Pancreas (tissue), 10 donors: ENCODE measurements around the gene SYMPK. TPM values are rescaled to one million over a fixed set of nuclear protein-coding genes. Genes with fewer than 3 reads are reported as not detected.

Source experiments
- ATAC-seq, 4 donors: fragments of 200-7000 bp; cut with Tn5 transposase; one replicate each; pipeline versions ENCODE4 v1.8.0 to v1.9.1; 2020; ENCODE audit warnings: mild to moderate bottlenecking in 4 of 4, moderate library complexity in 4 of 4
- DNase-seq, 6 donors: peaks; one replicate each; pipeline ENCODE4 v3.0.0-alpha.2; 2020
- FAIRE-seq: peaks from 2 replicates; lab custom pipeline; 2012; peaks lifted over from hg19 to GRCh38; lab: Jason Lieb, UNC
- H3K27ac ChIP-seq, 4 donors: fragments of 200-600 bp; sonication (generic); 1 replicate in 3 of 4; 2 replicates in 1 of 4; pipeline versions ENCODE4 v1.5.0 to v1.8.0; 2020
- H3K27me3 ChIP-seq, 4 donors: fragments of 200-600 bp; one replicate each; pipeline ENCODE4 v1.8.0; 2021
- H3K36me3 ChIP-seq, 3 donors: fragments of 200-600 bp; sonication (generic) in 1 of 3; one replicate each; pipeline versions ENCODE4 v1.5.0 to v1.8.0; 2020 to 2021
- H3K4me1 ChIP-seq, 3 donors: fragments of 200-600 bp; one replicate each; pipeline ENCODE4 v1.8.0; 2021
- H3K4me3 ChIP-seq, 4 donors: fragments of 200-600 bp; sonication (generic) in 2 of 4; one replicate each; pipeline versions ENCODE4 v1.5.0 to v1.8.0; 2020 to 2021
- H3K9me3 ChIP-seq, 4 donors: fragments of 200-600 bp; one replicate each; pipeline ENCODE4 v1.8.0; 2021
- WGBS, 2 donors: extraction: QIAGEN DNeasy Blood & Tissue Kit; methylation state at CpG; one replicate each; pipeline ENCODE4 v1.1.7; 2013; 5-methylcytosine and 5-hydroxymethylcytosine counted together
- intact Hi-C, 3 donors: fragments of 100-400 bp; cut with DNase I; formaldehyde crosslinking; loops; one replicate each; pipeline versions ENCODE4 v1.11.1 to v1.14.2; 2022
- polyA plus RNA-seq, 2 donors: library from polyadenylated mRNA; stranded (reverse); fragments of 200-250 nt; gene quantifications; one replicate each; pipeline ENCODE4 v1.2.3, GENCODE V29; 2013
- total RNA-seq, 6 donors: library from RNA; stranded (reverse); fragmentation: NEBNext Ultra II Directional in 4 of 6; extraction: Animal tissue kit (Norgen Biotek cat#: 25700) in 4 of 6; gene quantifications; one replicate each; pipeline versions ENCODE4 v1.2.1 to v1.2.4, GENCODE V29; 2021 to 2023
- TF ChIP-seq, protein P1 (sequence below), 4 donors: fragments of 200-600 bp; sonication (generic) in 3 of 4; IDR thresholded peaks; one replicate each; pipeline versions ENCODE4 v1.5.0 to v1.8.0; 2021; ENCODE audit warnings: antibody characterized with exemption in 4 of 4
- donor health status: healthy with polysubstance abuse.
- donor health status: DM: no; HTN: no; CAD: no; lungs with moderate emphysema.
- donor health status: DM: no; HTN: no; CAD: no.
- donor health status: control.
- donor health status: control.
- donor health status: Bipolar disorder and iron deficiency.
- donor health status: DM: yes; HTN: yes; CAD: no.
- donor health status: DM: no; HTN: no; CAD: no.
- donor health status: DM: no; HTN: no; CAD: no.
- donor health status: DM: yes; HTN: yes; CAD: no.

The SYMPK gene
- total and polyA plus RNA-seq, 8 donors: 25.7 to 142 (median 29.2) TPM

DNA sequence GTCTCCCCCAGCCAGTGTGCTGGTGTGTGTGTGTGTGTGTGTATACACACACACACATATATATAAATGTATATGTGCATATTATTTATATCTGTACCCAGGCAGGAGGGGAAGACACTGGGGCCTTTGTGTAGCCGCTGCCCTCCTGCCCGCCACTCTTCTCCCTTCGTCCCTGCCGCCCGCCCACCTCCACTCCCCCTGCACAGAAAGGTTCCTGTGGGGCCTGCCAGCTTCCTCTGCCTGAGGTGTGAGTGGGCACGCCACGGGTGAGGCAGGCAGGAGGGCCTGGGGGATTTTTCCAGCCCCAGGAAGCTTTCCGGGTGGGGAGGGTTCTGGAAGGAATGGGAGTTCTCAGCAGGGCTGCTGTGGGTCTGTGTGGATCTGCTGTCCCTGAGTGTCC is 16.1 kb upstream of the SYMPK start:
- no peak overlapping the region for H3K4me3 ChIP-seq
- no peak for ATAC-seq
- WGBS, 2 donors: 36 to 44% methylated on average over 8 of the region's 8 CpGs
- no peak for FAIRE-seq
- intact Hi-C loops: no loop called here
- TF ChIP-seq, protein P1, sequence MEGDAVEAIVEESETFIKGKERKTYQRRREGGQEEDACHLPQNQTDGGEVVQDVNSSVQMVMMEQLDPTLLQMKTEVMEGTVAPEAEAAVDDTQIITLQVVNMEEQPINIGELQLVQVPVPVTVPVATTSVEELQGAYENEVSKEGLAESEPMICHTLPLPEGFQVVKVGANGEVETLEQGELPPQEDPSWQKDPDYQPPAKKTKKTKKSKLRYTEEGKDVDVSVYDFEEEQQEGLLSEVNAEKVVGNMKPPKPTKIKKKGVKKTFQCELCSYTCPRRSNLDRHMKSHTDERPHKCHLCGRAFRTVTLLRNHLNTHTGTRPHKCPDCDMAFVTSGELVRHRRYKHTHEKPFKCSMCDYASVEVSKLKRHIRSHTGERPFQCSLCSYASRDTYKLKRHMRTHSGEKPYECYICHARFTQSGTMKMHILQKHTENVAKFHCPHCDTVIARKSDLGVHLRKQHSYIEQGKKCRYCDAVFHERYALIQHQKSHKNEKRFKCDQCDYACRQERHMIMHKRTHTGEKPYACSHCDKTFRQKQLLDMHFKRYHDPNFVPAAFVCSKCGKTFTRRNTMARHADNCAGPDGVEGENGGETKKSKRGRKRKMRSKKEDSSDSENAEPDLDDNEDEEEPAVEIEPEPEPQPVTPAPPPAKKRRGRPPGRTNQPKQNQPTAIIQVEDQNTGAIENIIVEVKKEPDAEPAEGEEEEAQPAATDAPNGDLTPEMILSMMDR (IDR thresholded peaks at IDR 0.05): no peak
- no peaks in the 10 kb centered on the region for H3K9me3 ChIP-seq
- peaks cover 44 to 59% (median 54%) of the 10 kb centered on the region in 3 donors for H3K4me1 ChIP-seq
- H3K36me3 ChIP-seq: no peaks in the 10 kb centered on the region
- peak overlapping the region; percentile 76 to 96 (median 93) for H3K27ac ChIP-seq
- DNase-seq: peak in 2 of 6 donors; percentile 46 to 64
- H3K27me3 ChIP-seq: no peaks in the 10 kb centered on the region

DNA sequence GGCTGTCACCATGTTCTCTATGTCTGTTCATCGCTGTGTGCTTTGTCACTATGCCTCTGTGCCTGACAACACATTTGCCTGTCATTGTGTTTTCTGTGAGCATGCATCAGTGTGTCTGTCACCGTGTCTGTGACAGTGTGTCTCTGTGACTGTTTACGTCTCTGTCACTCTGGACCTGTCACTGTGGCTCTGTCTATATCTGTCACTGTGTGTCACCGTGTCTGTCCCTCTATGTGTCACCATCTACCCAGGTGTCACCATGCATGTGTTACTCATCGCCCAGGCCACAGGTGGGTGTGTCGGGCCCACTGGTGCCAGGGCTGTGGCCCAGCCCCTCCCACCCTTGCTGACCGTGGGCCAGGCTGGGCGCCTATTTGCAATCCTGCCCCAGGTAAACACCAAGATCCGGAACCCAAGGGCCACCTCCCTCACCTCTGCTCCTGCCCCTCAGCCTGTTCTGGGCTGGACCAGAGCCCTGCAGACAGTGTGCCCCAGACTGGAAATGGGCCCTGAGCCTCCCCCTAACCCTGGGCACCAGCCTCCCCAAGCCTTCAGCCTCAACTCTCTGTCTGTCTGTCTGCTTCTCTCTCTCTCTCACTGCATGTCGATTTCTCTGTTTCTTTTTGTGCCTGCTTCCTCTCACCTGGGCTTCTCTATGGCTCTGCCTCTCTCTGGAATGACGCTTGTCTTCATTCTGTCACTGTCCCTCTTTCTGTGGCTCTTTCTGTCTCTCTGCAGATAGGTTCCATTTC is 15.3 kb upstream of the SYMPK start:
- no peaks in the 10 kb centered on the region for H3K27me3 ChIP-seq
- H3K4me3 ChIP-seq: no peak overlapping the region
- intact Hi-C loops: no loop called here
- no peaks in the 10 kb centered on the region for H3K36me3 ChIP-seq
- peak; percentile 82 to 92 (median 90) for DNase-seq
- WGBS, 2 donors: 22 to 25% methylated on average over 11 of the region's 11 CpGs
- H3K9me3 ChIP-seq: no peaks in the 10 kb centered on the region
- TF ChIP-seq, protein P1 (IDR thresholded peaks at IDR 0.05): no peak
- FAIRE-seq: no peak
- H3K27ac ChIP-seq: peak overlapping the region; percentile 76 to 96 (median 93)
- peaks cover 43 to 67% (median 60%) of the 10 kb centered on the region in 3 donors for H3K4me1 ChIP-seq
- peak; percentile 34 to 44 (median 37) for ATAC-seq

DNA sequence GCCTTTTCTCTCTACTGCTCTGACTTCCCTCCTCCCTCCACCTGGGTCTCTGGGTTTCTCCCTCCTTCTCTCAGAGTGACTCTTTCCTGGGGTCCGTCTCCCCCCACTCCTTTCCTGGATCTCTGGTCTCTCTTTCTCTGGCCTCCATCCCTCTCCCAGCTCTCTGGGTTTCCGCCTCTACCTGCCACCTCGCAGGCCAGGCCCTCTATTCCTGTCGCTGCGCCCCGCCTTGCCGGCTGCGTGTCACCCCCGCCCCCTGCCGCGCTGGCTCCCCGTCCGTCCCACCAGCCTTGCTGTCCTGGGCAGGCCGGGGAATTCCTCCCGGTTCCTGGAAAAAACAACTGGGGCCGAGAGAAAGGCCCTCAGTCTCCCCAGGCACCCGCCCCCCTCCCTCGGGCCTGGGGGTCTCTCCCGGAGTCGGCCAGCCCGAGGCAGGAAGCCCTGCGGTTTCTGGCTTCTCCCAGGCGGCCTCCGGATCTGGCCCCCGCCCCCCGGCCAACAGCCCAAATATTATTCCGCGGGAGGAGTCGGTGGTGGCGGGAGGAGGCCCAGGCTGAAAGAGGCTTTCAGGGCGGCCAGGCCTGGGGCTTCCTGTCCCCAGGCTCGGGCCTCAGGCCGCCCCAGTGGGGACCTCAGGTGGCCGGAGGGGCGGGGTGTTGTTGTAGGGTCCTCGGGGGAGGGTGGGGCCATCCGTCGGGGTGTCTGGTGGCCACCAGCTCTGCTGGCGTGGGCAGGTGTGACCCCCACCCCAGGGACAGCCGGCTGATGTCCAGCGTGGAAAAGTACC is 13.7 kb upstream of the SYMPK start:
- TF ChIP-seq, protein P1 (IDR thresholded peaks at IDR 0.05): no peak
- peak; percentile 70 to 89 (median 83) for DNase-seq
- H3K9me3 ChIP-seq: no peaks in the 10 kb centered on the region
- no peak for FAIRE-seq
- ATAC-seq: peak; percentile 42 to 72 (median 64)
- intact Hi-C loops: no loop called here
- WGBS, 2 donors: 4 to 9% methylated on average over 39 to 41 of the region's 41 CpGs
- peak overlapping the region in 2 of 4 donors; percentile 11 to 33 for H3K4me3 ChIP-seq
- H3K36me3 ChIP-seq: no peaks in the 10 kb centered on the region
- H3K4me1 ChIP-seq: peaks cover 44 to 75% (median 67%) of the 10 kb centered on the region in 3 donors
- no peaks in the 10 kb centered on the region for H3K27me3 ChIP-seq
- peak overlapping the region; percentile 87 to 96 (median 93) for H3K27ac ChIP-seq

DNA sequence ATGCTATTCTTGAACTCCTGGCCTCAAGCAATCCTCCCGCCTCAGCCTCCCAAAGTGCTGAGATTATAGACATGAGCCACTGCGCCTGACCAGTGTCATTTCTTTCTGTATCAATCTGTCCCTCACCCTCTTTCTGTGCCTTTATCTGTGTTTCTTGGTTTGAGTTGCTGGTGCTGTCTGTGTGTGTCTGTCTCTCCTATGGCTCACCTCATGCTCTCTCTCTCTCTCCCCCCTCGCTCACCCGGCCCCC is 13.1 kb upstream of the SYMPK start:
- no peak for FAIRE-seq
- no peak overlapping the region for H3K4me3 ChIP-seq

More for the DNA sequence above, 13.1 kb upstream of the SYMPK start:
- Histone ChIP-seq H3K27ac (peak overlapping the region; percentile 87 to 96 (median 93)), H3K27me3 (no peaks in the 10 kb centered on the region), H3K36me3 (no peaks in the 10 kb centered on the region), H3K9me3 (no peaks in the 10 kb centered on the region), H3K4me1 (peaks cover 39 to 70% (median 61%) of the 10 kb centered on the region in 3 donors)
- WGBS, 2 donors: 34 to 36% methylated on average over 4 of the region's 4 CpGs
- DNase-seq: no peak
- ATAC-seq: peak; percentile 4 to 18 (median 12)
- TF ChIP-seq, protein P1 (IDR thresholded peaks at IDR 0.05): no peak
- intact Hi-C loops: no loop called here
